GM18909 (cell line): ENCODE measurements around the gene RHNO1.

Experiments
- ATAC-seq: cut with Tn5 transposase; IDR thresholded peaks from one replicate; pipeline ENCODE4 v1.9.1; 2021; ENCODE audit warnings: mild to moderate bottlenecking; ENCODE audit not compliant: unreplicated experiment, poor library complexity

The RHNO1 gene

GRCh38 chr12:2877047-2877952 is at the start of gene RHNO1, which contains the start of gene FOXM1:
TSS of gene RHNO1 (plus strand) at chr12:2877223. CDS start at chr12:2885367, 8,144 bp downstream.
TSS of gene FOXM1 (minus strand) at chr12:2877174. CDS start at chr12:2874478, 2,696 bp downstream.
- ATAC-seq: peak; percentile 81

- no peak for ATAC-seq
Measured at GRCh38 chr12:2829275-2829674, 47.7 kb upstream of the RHNO1 start.

- ATAC-seq: no peak
Measured at GRCh38 chr12:2832550-2833127, 44.4 kb upstream of the RHNO1 start.

GRCh38 chr12:2833327-2833726 is 43.7 kb upstream of the RHNO1 start:
- no peak for ATAC-seq

GRCh38 chr12:2833810-2834209 is 43.2 kb upstream of the RHNO1 start:
- ATAC-seq: no peak

GRCh38 chr12:2834581-2835491 is 42.2 kb upstream of the RHNO1 start, which contains the start of gene NRIP2:
TSS of gene NRIP2 (minus strand) at chr12:2835035. CDS start at chr12:2834983, 52 bp downstream.
- no peak for ATAC-seq

GRCh38 chr12:2835691-2836403 is 41.2 kb upstream of the RHNO1 start:
- ATAC-seq: no peak

- no peak for ATAC-seq
Measured at GRCh38 chr12:2836574-2836973, 40.4 kb upstream of the RHNO1 start.

- ATAC-seq: no peak
Measured at GRCh38 chr12:2841056-2841650, 35.9 kb upstream of the RHNO1 start.

GRCh38 chr12:2842948-2843347 is 34.1 kb upstream of the RHNO1 start:
- no peak for ATAC-seq

- ATAC-seq: no peak
Measured at GRCh38 chr12:2844786-2845185, 32.2 kb upstream of the RHNO1 start.

GRCh38 chr12:2845280-2845679 is 31.7 kb upstream of the RHNO1 start:
- no peak for ATAC-seq

GRCh38 chr12:2851931-2852330 is 25.1 kb upstream of the RHNO1 start:
- ATAC-seq: no peak

GRCh38 chr12:2853626-2854025 is 23.4 kb upstream of the RHNO1 start:
- no peak for ATAC-seq

GRCh38 chr12:2854669-2855453 is 22.2 kb upstream of the RHNO1 start:
- no peak for ATAC-seq

GRCh38 chr12:2855546-2855945 is 21.5 kb upstream of the RHNO1 start:
- ATAC-seq: no peak

GRCh38 chr12:2856051-2856450 is 21.0 kb upstream of the RHNO1 start:
- no peak for ATAC-seq

GRCh38 chr12:2857021-2857431 is 20.0 kb upstream of the RHNO1 start, which contains the start of gene TEX52:
TSS of gene TEX52 (minus strand) at chr12:2857039. CDS start at chr12:2857026, 13 bp downstream.
- ATAC-seq: no peak

GRCh38 chr12:2857576-2857975 is 19.4 kb upstream of the RHNO1 start:
- no peak for ATAC-seq
